WTC11 (cell line): ENCODE results near the gene ARFIP1. TPM values are rescaled to one million over a fixed set of nuclear protein-coding genes. Genes with fewer than 3 reads are reported as not detected.

ENCODE experiments used
- ATAC-seq: fragments of 200-7000 bp; cut with Tn5 transposase; 2 replicates; pipeline ENCODE4 v1.10.0; 2021; ENCODE audit warnings: mild to moderate bottlenecking, moderate library complexity
- CTCF ChIA-PET: fragments of 300-600 bp; sonication (Branson Sonifier 250); formaldehyde crosslinking; loops from one replicate; lab custom pipeline; 2021; ENCODE audit warnings: antibody characterized with exemption; lab: Charles Lee
- POLR2A ChIA-PET: fragments of 350-600 bp; sonication (Branson Sonifier 250); formaldehyde crosslinking; loops from one replicate; lab custom pipeline; 2021; ENCODE audit warnings: antibody characterized with exemption; lab: Charles Lee
- DNase-seq: peaks from one replicate; pipeline ENCODE4 v3.0.0; 2021; ENCODE audit warnings: low spot score
- H3K27ac Mint-ChIP-seq: 2 replicates; pipeline ENCODE4 v1.8.0; 2021; ENCODE audit warnings: mixed read lengths
- H3K27me3 Mint-ChIP-seq: 2 replicates; pipeline ENCODE4 v1.8.0; 2021; ENCODE audit warnings: low read depth, mild to moderate bottlenecking, moderate library complexity, mixed read lengths
- H3K36me3 Mint-ChIP-seq: 2 replicates; pipeline ENCODE4 v1.8.0; 2021; ENCODE audit warnings: mixed read lengths
- H3K4me1 Mint-ChIP-seq: 2 replicates; pipeline ENCODE4 v1.8.0; 2022; ENCODE audit warnings: mixed read lengths
- H3K4me3 Mint-ChIP-seq: 2 replicates; pipeline ENCODE4 v1.8.0; 2021; ENCODE audit warnings: mild to moderate bottlenecking, moderate library complexity, mixed read lengths
- H3K9me3 Mint-ChIP-seq: 2 replicates; pipeline ENCODE4 v1.8.0; 2021; ENCODE audit warnings: mixed read lengths
- ARID4B ChIP-seq: sonication (generic); formaldehyde crosslinking; IDR thresholded peaks from 2 replicates; pipeline ENCODE4 v1.8.0; 2023; ENCODE audit warnings: missing genetic modification reagents, mild to moderate bottlenecking, borderline replicate concordance
- ATF3 ChIP-seq: sonication (generic); formaldehyde crosslinking; conservative IDR thresholded peaks from 2 replicates; pipeline ENCODE4 v1.8.1; 2022; ENCODE audit warnings: mild to moderate bottlenecking, missing genetic modification reagents
- ATF6 ChIP-seq: sonication (generic); formaldehyde crosslinking; IDR thresholded peaks from 2 replicates; pipeline ENCODE4 v1.8.1; 2023; ENCODE audit warnings: mild to moderate bottlenecking, missing genetic modification reagents
- CTCF ChIP-seq: fragments of 200-600 bp; IDR thresholded peaks from 2 replicates; pipeline ENCODE4 v1.8.0; 2022; ENCODE audit warnings: antibody characterized with exemption
- FOXP4 ChIP-seq: sonication (generic); formaldehyde crosslinking; IDR thresholded peaks from 2 replicates; pipeline ENCODE4 v1.8.0; 2022; ENCODE audit warnings: mild to moderate bottlenecking, missing genetic modification reagents
- MAX ChIP-seq: sonication (generic); formaldehyde crosslinking; IDR thresholded peaks from 2 replicates; pipeline ENCODE4 v1.8.0; 2022; ENCODE audit warnings: mild to moderate bottlenecking, missing genetic modification reagents
- MXD4 ChIP-seq: fragments of 250-450 bp; sonication (Bioruptor Pico); IDR thresholded peaks from 2 replicates; pipeline ENCODE4 v1.8.0; 2021; ENCODE audit warnings: mild to moderate bottlenecking, moderate library complexity, borderline replicate concordance
- PRDM15 ChIP-seq: sonication (generic); formaldehyde crosslinking; IDR thresholded peaks from 2 replicates; pipeline ENCODE4 v1.8.0; 2022; ENCODE audit warnings: missing genetic modification reagents
- PRRX2 ChIP-seq: fragments of 250-450 bp; sonication (Bioruptor Pico); IDR thresholded peaks from 2 replicates; pipeline ENCODE4 v1.8.0; 2021; ENCODE audit warnings: mild to moderate bottlenecking
- RELA ChIP-seq: sonication (generic); formaldehyde crosslinking; IDR thresholded peaks from 2 replicates; pipeline ENCODE4 v1.8.1; 2022; ENCODE audit warnings: missing genetic modification reagents, mild to moderate bottlenecking, borderline replicate concordance
- SP1 ChIP-seq: sonication (generic); formaldehyde crosslinking; conservative IDR thresholded peaks from 2 replicates; pipeline ENCODE4 v1.8.1; 2022; ENCODE audit warnings: missing genetic modification reagents
- TEAD4 ChIP-seq: sonication (generic); formaldehyde crosslinking; IDR thresholded peaks from 2 replicates; pipeline ENCODE4 v1.8.0; 2022; ENCODE audit warnings: mild to moderate bottlenecking, missing genetic modification reagents
- USF1 ChIP-seq: sonication (generic); formaldehyde crosslinking; IDR thresholded peaks from 2 replicates; pipeline ENCODE4 v1.8.0; 2022; ENCODE audit warnings: mild to moderate bottlenecking, missing genetic modification reagents
- total RNA-seq: library from RNA; stranded (reverse); gene quantifications from 3 replicates; pipeline ENCODE4 v1.2.3, GENCODE V29; 2021

ARFIP1 gene
- total RNA-seq, 1 experiment from 2014 or later, result 35.3 TPM

GRCh38 chr4:152947311-152947710 lies 167.6 kb downstream of the ARFIP1 start (continued):
- TF ChIP-seq ATF6 (CRISPR knock-in tag) (no peak), MXD4 (CRISPR knock-in tag) (no peak), ATF3 (CRISPR knock-in tag) (no peak), PRDM15 (CRISPR knock-in tag) (no peak), RELA (no peak), SP1 (CRISPR knock-in tag) (no peak), USF1 (CRISPR knock-in tag) (no peak), ARID4B (CRISPR knock-in tag) (no peak), TEAD4 (CRISPR knock-in tag) (no peak), PRRX2 (no peak), MAX (CRISPR knock-in tag) (no peak)

GRCh38 chr4:152949930-152950329 lies 170.2 kb downstream of the ARFIP1 start:
- CTCF ChIA-PET, result interaction anchor here (0.7 to 2.9 kb wide), 12 partner anchors 11 to 244 kb away, joined by 3 to 26 read pairs (median 3); partner anchors contain the start of gene FHDC1

More at GRCh38 chr4:152949930-152950329, 170.2 kb downstream of the ARFIP1 start:
- peak; percentile 35 for DNase-seq
- POLR2A ChIA-PET, result interaction anchor here (0.6 to 1.3 kb wide), 2 partner anchors 14 to 1769 kb away, joined by 3 to 11 read pairs; partner anchors contain the start of gene FHDC1
- Mint-ChIP-seq H3K36me3 (peaks cover 44% of the 10 kb centered on the region), H3K27me3 (no peaks in the 10 kb centered on the region), H3K9me3 (no peaks in the 10 kb centered on the region), H3K27ac (peak overlapping the region; percentile 98), H3K4me3 (peak overlapping the region; percentile 1; the same call in 1 of the 2 replicates), H3K4me1 (peaks cover 59% of the 10 kb centered on the region)
- TF ChIP-seq CTCF (no peak), FOXP4 (CRISPR knock-in tag) (peak; percentile 74; the same call in 1 of the 2 replicates)
- peak; percentile 82 for ATAC-seq
